Neural crest cell (in vitro differentiated cells): ENCODE measurements around the gene GRM8. TPM values are rescaled to one million over a fixed set of nuclear protein-coding genes. Genes with fewer than 3 reads are reported as not detected.

Experiments used
- DNase-seq: peaks from one replicate; pipeline ENCODE4 v3.0.0; 2021; ENCODE audit warnings: low read depth, mixed read lengths, low spot score
- H3K27ac Mint-ChIP-seq: one replicate; pipeline ENCODE4 v1.8.0; 2021; ENCODE audit warnings: mild to moderate bottlenecking, mixed read lengths; ENCODE audit not compliant: unreplicated experiment
- H3K27me3 Mint-ChIP-seq: 2 replicates; pipeline ENCODE4 v1.8.0; 2021; ENCODE audit warnings: low read depth, mild to moderate bottlenecking, mixed read lengths
- H3K36me3 Mint-ChIP-seq: 2 replicates; pipeline ENCODE4 v1.8.0; 2021; ENCODE audit warnings: low read depth, mild to moderate bottlenecking, mixed read lengths
- H3K4me1 Mint-ChIP-seq: 2 replicates; pipeline ENCODE4 v1.8.0; 2021; ENCODE audit warnings: mixed read lengths
- H3K4me3 Mint-ChIP-seq: one replicate; pipeline ENCODE4 v1.8.0; 2021; ENCODE audit warnings: mild to moderate bottlenecking, mixed read lengths
- H3K9me3 Mint-ChIP-seq: 2 replicates; pipeline ENCODE4 v1.8.0; 2021; ENCODE audit warnings: mixed read lengths
- CTCF ChIP-seq: fragments of 200-600 bp; sonication (generic); conservative IDR thresholded peaks from 2 replicates; pipeline ENCODE4 v1.5.0; 2021; ENCODE audit warnings: antibody characterized with exemption, mild to moderate bottlenecking
- microRNA-seq: library from miRNA; unstranded; fragments of <30 nt; microRNA quantifications from one replicate; pipeline ENCODE4, GENCODE V29; 2020
- total RNA-seq: library from RNA; stranded (reverse); gene quantifications from 2 replicates; pipeline ENCODE4 v1.2.1, GENCODE V29; 2021

Gene GRM8
- total RNA-seq, 1 donor from 2014 or later = 2.6 TPM

GRCh38 chr7:126398851-126399529 is 853.8 kb downstream of the GRM8 start:
- no peaks in the 10 kb centered on the region for H3K36me3 Mint-ChIP-seq

GRCh38 chr7:126398285-126398684 is 854.5 kb downstream of the GRM8 start:
- Mint-ChIP-seq H3K4me3 (no peak overlapping the region), H3K27me3 (no peaks in the 10 kb centered on the region), H3K4me1 (no peaks in the 10 kb centered on the region), H3K9me3 (no peaks in the 10 kb centered on the region), H3K36me3 (no peaks in the 10 kb centered on the region), H3K27ac (no peak overlapping the region)
- no peak for DNase-seq
- TF ChIP-seq CTCF = no peak

More at GRCh38 chr7:126398851-126399529, 853.8 kb downstream of the GRM8 start:
- Mint-ChIP-seq H3K4me1 (no peaks in the 10 kb centered on the region), H3K9me3 (no peaks in the 10 kb centered on the region), H3K27me3 (no peaks in the 10 kb centered on the region), H3K27ac (no peak overlapping the region), H3K4me3 (no peak overlapping the region)
- no peak for TF ChIP-seq CTCF
- no peak for DNase-seq

- H3K4me3 Mint-ChIP-seq = no peak overlapping the region
- no peaks in the 10 kb centered on the region for H3K27me3 Mint-ChIP-seq
- H3K27ac Mint-ChIP-seq = no peak overlapping the region
- H3K36me3 Mint-ChIP-seq = no peaks in the 10 kb centered on the region
- DNase-seq = no peak
- peaks cover 6% of the 10 kb centered on the region for H3K9me3 Mint-ChIP-seq
- H3K4me1 Mint-ChIP-seq = no peaks in the 10 kb centered on the region
- no peak for TF ChIP-seq CTCF
Measured at GRCh38 chr7:126394406-126394805, 858.3 kb downstream of the GRM8 start.

Small RNA genes lying within 50 kb of the gene (microRNA-seq; reads per million reads assigned to microRNA genes)
- gene MIR592 = 152 reads per million, percentile 64 among the genes with 10 or more reads in this experiment

Other genes with a start within 250 kb of the GRM8 start
- gene ZNF800, start 139.8 kb upstream of the GRM8 start, total RNA-seq = 29.5 and 29.8 TPM in 2 replicates